Keratinocyte (primary cell): Measurements from ENCODE around the gene PTPN18. TPM values are rescaled to one million over a fixed set of nuclear protein-coding genes. Genes with fewer than 3 reads are reported as not detected.

Experiments used
- DNase-seq: peaks from one replicate; pipeline ENCODE4 v3.0.0-alpha.2; 2011; ENCODE audit warnings: low read depth, missing footprints, low spot score
- FAIRE-seq: peaks from 2 replicates; lab custom pipeline; 2011; peaks lifted over from hg19 to GRCh38; lab: Jason Lieb, UNC
- H2AFZ ChIP-seq: 2 replicates; pipeline ENCODE4 v1.6.0; 2012; ENCODE audit warnings: low read length, control low read depth, inconsistent platforms; ENCODE audit not compliant: control insufficient read depth
- H3K27ac ChIP-seq: 2 replicates; pipeline ENCODE4 v1.5.1; 2011; ENCODE audit warnings: low read length; ENCODE audit not compliant: control insufficient read depth, insufficient read depth
- H3K27me3 ChIP-seq: 3 replicates; pipeline ENCODE4 v1.6.0; 2011; ENCODE audit warnings: low read length; ENCODE audit not compliant: control insufficient read depth, insufficient read depth; ENCODE audit errors: extremely low read depth
- H3K36me3 ChIP-seq, 2 experiments: 2 replicates in 1 of 2; 3 replicates in 1 of 2; pipeline ENCODE4 v1.5.1; 2011; ENCODE audit warnings: low read length in 2 of 2, mild to moderate bottlenecking in 1 of 2; ENCODE audit not compliant: control insufficient read depth in 2 of 2, insufficient read depth in 2 of 2; ENCODE audit errors: extremely low read depth in 1 of 2
- H3K4me1 ChIP-seq: 3 replicates; pipeline ENCODE4 v1.5.1; 2011; ENCODE audit warnings: low read length; ENCODE audit not compliant: control insufficient read depth, insufficient read depth; ENCODE audit errors: extremely low read depth
- H3K4me2 ChIP-seq: 3 replicates; pipeline ENCODE4 v1.6.0; 2011; ENCODE audit warnings: low read depth, low read length; ENCODE audit not compliant: control insufficient read depth, insufficient read depth; ENCODE audit errors: extremely low read depth
- H3K4me3 ChIP-seq, 3 experiments: fragments of 200-600 bp in 1 of 3; sonication (generic) in 1 of 3; 2 replicates in 2 of 3; 3 replicates in 1 of 3; pipeline ENCODE4 v1.5.1; 2011 to 2016; ENCODE audit warnings: low read length in 3 of 3, mild to moderate bottlenecking in 3 of 3, control low read depth in 2 of 3, inconsistent platforms in 1 of 3, low read depth in 1 of 3, mixed read lengths in 1 of 3, mixed run types in 1 of 3, moderate library complexity in 1 of 3; ENCODE audit not compliant: control insufficient read depth in 2 of 3, insufficient read depth in 2 of 3; ENCODE audit errors: extremely low read depth in 1 of 3
- H3K79me2 ChIP-seq: 2 replicates; pipeline ENCODE4 v1.6.0; 2012; ENCODE audit warnings: low read length; ENCODE audit not compliant: control insufficient read depth, insufficient read depth
- H3K9ac ChIP-seq: 3 replicates; pipeline ENCODE4 v1.6.0; 2011; ENCODE audit warnings: low read length; ENCODE audit not compliant: control insufficient read depth, insufficient read depth; ENCODE audit errors: extremely low read depth
- H3K9me1 ChIP-seq: 3 replicates; pipeline ENCODE4 v1.6.0; 2011; ENCODE audit warnings: low read length; ENCODE audit not compliant: control insufficient read depth, insufficient read depth; ENCODE audit errors: extremely low read depth
- H3K9me3 ChIP-seq: 2 replicates; pipeline ENCODE4 v1.5.1; 2012; ENCODE audit warnings: low read depth, low read length; ENCODE audit not compliant: control insufficient read depth
- H4K20me1 ChIP-seq: 3 replicates; pipeline ENCODE4 v1.6.0; 2011; ENCODE audit warnings: low read length; ENCODE audit not compliant: control insufficient read depth, insufficient read depth; ENCODE audit errors: extremely low read depth
- EZH2 ChIP-seq: IDR thresholded peaks from one replicate; pipeline ENCODE4 v1.6.1; 2012; ENCODE audit warnings: inconsistent platforms, mild to moderate bottlenecking, low read length, moderate library complexity
- dilution Hi-C: fragments of 300-500 bp; cut with MboI; formaldehyde crosslinking; loops from one replicate; pipeline ENCODE4 v1.7.0; 2020; ENCODE audit warnings: low sequenced_read_pairs; ENCODE audit not compliant: extremely low pct_ligation_motif_present
- polyA plus RNA-seq, 5 experiments: library from polyadenylated mRNA; depleted of rRNA in 3 of 5; stranded (reverse) in 3 of 5; stranded (forward) in 1 of 5; unstranded in 1 of 5; fragments of >200 nt; gene quantifications; 1 replicate in 1 of 5; 2 replicates in 3 of 5; 3 replicates in 1 of 5; pipeline versions ENCODE4 v1.2.1 to v1.2.3, GENCODE V29; 2011 to 2012; ENCODE audit warnings: missing spikeins in 2 of 5, low read depth in 1 of 5, low replicate concordance in 1 of 5
- TF ChIP-seq, protein P1 (sequence below), 3 experiments: IDR thresholded peaks in 1 of 3; conservative IDR thresholded peaks in 1 of 3; optimal IDR thresholded peaks in 1 of 3; 2 replicates in 2 of 3; 3 replicates in 1 of 3; pipeline versions ENCODE3 to v1.5.1; 2011; ENCODE audit warnings: low read length in 3 of 3, mild to moderate bottlenecking in 3 of 3, moderate library complexity in 2 of 3, control low read depth in 1 of 3, inconsistent platforms in 1 of 3; ENCODE audit not compliant: insufficient read depth in 2 of 3; ENCODE audit errors: extremely low read depth in 1 of 3

Gene PTPN18
- polyA plus RNA-seq, 1 donor (not counting 4 experiments of a cell fraction or from before 2014, with no cell fraction given): 9.6 TPM

GRCh38 chr2:130349174-130349573 is 6.7 kb upstream of the PTPN18 start:
- dilution Hi-C loops: no loop called here
- TF ChIP-seq EZH2: no peak
- TF ChIP-seq, protein P1, sequence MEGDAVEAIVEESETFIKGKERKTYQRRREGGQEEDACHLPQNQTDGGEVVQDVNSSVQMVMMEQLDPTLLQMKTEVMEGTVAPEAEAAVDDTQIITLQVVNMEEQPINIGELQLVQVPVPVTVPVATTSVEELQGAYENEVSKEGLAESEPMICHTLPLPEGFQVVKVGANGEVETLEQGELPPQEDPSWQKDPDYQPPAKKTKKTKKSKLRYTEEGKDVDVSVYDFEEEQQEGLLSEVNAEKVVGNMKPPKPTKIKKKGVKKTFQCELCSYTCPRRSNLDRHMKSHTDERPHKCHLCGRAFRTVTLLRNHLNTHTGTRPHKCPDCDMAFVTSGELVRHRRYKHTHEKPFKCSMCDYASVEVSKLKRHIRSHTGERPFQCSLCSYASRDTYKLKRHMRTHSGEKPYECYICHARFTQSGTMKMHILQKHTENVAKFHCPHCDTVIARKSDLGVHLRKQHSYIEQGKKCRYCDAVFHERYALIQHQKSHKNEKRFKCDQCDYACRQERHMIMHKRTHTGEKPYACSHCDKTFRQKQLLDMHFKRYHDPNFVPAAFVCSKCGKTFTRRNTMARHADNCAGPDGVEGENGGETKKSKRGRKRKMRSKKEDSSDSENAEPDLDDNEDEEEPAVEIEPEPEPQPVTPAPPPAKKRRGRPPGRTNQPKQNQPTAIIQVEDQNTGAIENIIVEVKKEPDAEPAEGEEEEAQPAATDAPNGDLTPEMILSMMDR (optimal IDR thresholded peaks at IDR 0.05 in 1 of 3, IDR thresholded peaks at IDR 0.05 in 1 of 3, conservative IDR thresholded peaks at IDR 0.05 in 1 of 3; ENCODE audit: extremely low read depth in 1 of 3, insufficient read depth in 2 of 3, low read length in 3 of 3): no peak
- DNase-seq (no peak), FAIRE-seq (no peak)
- Histone ChIP-seq H3K9ac (no peak overlapping the region), H3K4me3 (no peak overlapping the region), H3K36me3 (peaks cover 27 to 37% of the 10 kb centered on the region in 2 experiments), H3K4me1 (no peaks in the 10 kb centered on the region), H3K4me2 (no peak overlapping the region), H3K27me3 (no peaks in the 10 kb centered on the region), H3K27ac (no peak overlapping the region), H3K9me1 (no peaks in the 10 kb centered on the region), H3K79me2 (peaks cover 24% of the 10 kb centered on the region), H3K9me3 (no peaks in the 10 kb centered on the region), H2AFZ (no peak overlapping the region), H4K20me1 (no peaks in the 10 kb centered on the region)

DNA sequence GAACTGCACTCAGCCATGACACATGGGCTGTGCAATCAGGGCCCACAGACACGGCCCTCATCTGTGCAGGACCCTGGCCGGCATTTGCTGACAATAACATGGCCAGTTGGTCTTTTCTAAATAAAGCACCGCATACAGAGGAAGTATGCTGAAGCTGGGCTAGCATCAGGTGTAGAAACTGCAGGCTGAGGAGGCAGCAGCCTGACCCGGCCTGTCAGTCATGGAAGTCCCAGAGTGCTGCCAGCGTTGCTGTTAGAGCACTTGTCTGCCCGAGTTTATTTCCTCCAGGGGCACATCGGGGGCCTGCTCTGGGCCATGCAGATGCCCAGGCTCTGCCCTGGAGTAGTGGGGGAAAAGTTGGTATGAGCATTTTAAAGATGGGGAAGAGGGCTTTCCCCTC is 4.1 kb upstream of the PTPN18 start:
- peaks cover 1% of the 10 kb centered on the region for H3K79me2 ChIP-seq
- no peaks in the 10 kb centered on the region for H3K9me1 ChIP-seq
- TF ChIP-seq EZH2: no peak
- TF ChIP-seq, protein P1 (optimal IDR thresholded peaks at IDR 0.05 in 1 of 3, IDR thresholded peaks at IDR 0.05 in 1 of 3, conservative IDR thresholded peaks at IDR 0.05 in 1 of 3; ENCODE audit: extremely low read depth in 1 of 3, insufficient read depth in 2 of 3, low read length in 3 of 3): no peak
- FAIRE-seq (no peak), DNase-seq (no peak)
- no peak overlapping the region for H3K4me2 ChIP-seq
- no peaks in the 10 kb centered on the region for H3K9me3 ChIP-seq
- no peak overlapping the region for H3K27ac ChIP-seq
- no peak overlapping the region for H3K9ac ChIP-seq
- no peak overlapping the region for H3K4me3 ChIP-seq
- no peaks in the 10 kb centered on the region for H3K4me1 ChIP-seq
- H3K27me3 ChIP-seq: no peaks in the 10 kb centered on the region
- dilution Hi-C loops: no loop called here
- H3K36me3 ChIP-seq: peaks cover 5 to 13% of the 10 kb centered on the region in 2 experiments
- H2AFZ ChIP-seq: no peak overlapping the region
- no peaks in the 10 kb centered on the region for H4K20me1 ChIP-seq
